Esophagus muscularis mucosa (tissue), 3 donors: ENCODE measurements around the gene ACLY.

ENCODE experiments used
- POLR2A ChIP-seq: fragments of 450-650 bp; IDR thresholded peaks from one replicate; pipeline ENCODE4 v1.6.1; 2017; ENCODE audit warnings: antibody characterized with exemption, moderate library complexity, mild to moderate bottlenecking, low read depth
- POLR2AphosphoS5 ChIP-seq, 2 donors: sonication (generic); formaldehyde crosslinking; IDR thresholded peaks; one replicate each; pipeline ENCODE4 v1.6.1; 2017; ENCODE audit warnings: antibody characterized with exemption in 2 of 2
- TF ChIP-seq, protein P1 (sequence below), 3 experiments: fragments of 200-600 bp in 2 of 3; fragments of 450-650 bp in 1 of 3; sonication (generic) in 2 of 3; IDR thresholded peaks; one replicate each; pipeline ENCODE4 v1.5.1; 2017 to 2019; ENCODE audit warnings: antibody characterized with exemption in 3 of 3, mild to moderate bottlenecking in 2 of 3, moderate library complexity in 1 of 3

DNA sequence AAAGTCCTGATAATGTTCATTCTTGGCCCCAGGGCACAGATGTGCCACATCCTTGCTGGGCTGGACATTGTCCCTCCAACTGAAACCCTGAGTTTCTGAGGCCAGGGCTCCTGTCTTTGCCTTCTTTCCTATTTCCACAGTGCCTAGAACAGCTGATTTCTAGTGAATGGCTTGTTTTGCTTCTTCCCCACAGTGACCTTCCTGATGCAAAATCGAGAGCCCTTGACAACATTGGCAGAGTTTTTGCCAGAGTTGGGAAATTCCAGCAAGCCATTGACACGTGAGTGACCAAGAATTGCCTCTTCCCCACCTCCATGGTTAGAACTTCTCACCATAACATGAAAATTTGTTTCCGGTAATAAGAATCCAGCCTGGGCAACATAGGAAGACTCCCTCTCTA lies 26.2 kb upstream of the ACLY start:
- TF ChIP-seq POLR2A: no peak
- TF ChIP-seq, protein P1, sequence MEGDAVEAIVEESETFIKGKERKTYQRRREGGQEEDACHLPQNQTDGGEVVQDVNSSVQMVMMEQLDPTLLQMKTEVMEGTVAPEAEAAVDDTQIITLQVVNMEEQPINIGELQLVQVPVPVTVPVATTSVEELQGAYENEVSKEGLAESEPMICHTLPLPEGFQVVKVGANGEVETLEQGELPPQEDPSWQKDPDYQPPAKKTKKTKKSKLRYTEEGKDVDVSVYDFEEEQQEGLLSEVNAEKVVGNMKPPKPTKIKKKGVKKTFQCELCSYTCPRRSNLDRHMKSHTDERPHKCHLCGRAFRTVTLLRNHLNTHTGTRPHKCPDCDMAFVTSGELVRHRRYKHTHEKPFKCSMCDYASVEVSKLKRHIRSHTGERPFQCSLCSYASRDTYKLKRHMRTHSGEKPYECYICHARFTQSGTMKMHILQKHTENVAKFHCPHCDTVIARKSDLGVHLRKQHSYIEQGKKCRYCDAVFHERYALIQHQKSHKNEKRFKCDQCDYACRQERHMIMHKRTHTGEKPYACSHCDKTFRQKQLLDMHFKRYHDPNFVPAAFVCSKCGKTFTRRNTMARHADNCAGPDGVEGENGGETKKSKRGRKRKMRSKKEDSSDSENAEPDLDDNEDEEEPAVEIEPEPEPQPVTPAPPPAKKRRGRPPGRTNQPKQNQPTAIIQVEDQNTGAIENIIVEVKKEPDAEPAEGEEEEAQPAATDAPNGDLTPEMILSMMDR (IDR thresholded peaks at IDR 0.05): no peak
- TF ChIP-seq POLR2AphosphoS5 (IDR thresholded peaks at IDR 0.05): no peak
